ENCODE data around the gene LMTK2. TPM values are rescaled to one million over a fixed set of nuclear protein-coding genes. Genes with fewer than 3 reads are reported as not detected.

LMTK2 gene
- total and polyA plus RNA-seq, 2 experiments from 2014 or later, result 6.1 to 30.8 TPM

GRCh38 chr7:98125759-98126158 lies 19.1 kb downstream of the LMTK2 start:
- TF ChIP-seq JUNB (IDR thresholded peaks at IDR 0.05; ENCODE audit: unreplicated experiment) (no peak), POLR2AphosphoS5 (IDR thresholded peaks at IDR 0.05; ENCODE audit: low read depth) (no peak), CTCF (conservative IDR thresholded peaks at IDR 0.05; ENCODE audit: low read depth in 2 of 2) (no peak), ZNF462 (CRISPR knock-in tag; IDR thresholded peaks at IDR 0.05) (no peak), EZH2phosphoT487 (IDR thresholded peaks at IDR 0.05; ENCODE audit: unreplicated experiment) (no peak), CREB1 (CRISPR knock-in tag; IDR thresholded peaks at IDR 0.05; ENCODE audit: low read depth) (no peak), ZNF114 (CRISPR knock-in tag; IDR thresholded peaks at IDR 0.05) (no peak), EZH2 (IDR thresholded peaks at IDR 0.05; ENCODE audit: low read depth, unreplicated experiment) (no peak), NANOG (IDR thresholded peaks at IDR 0.05; ENCODE audit: borderline replicate concordance) (no peak), STAT1 (IDR thresholded peaks at IDR 0.05; ENCODE audit: unreplicated experiment) (no peak), ZNF331 (CRISPR knock-in tag; IDR thresholded peaks at IDR 0.05; ENCODE audit: low read depth) (no peak)
- TF ChIP-seq, protein P1, sequence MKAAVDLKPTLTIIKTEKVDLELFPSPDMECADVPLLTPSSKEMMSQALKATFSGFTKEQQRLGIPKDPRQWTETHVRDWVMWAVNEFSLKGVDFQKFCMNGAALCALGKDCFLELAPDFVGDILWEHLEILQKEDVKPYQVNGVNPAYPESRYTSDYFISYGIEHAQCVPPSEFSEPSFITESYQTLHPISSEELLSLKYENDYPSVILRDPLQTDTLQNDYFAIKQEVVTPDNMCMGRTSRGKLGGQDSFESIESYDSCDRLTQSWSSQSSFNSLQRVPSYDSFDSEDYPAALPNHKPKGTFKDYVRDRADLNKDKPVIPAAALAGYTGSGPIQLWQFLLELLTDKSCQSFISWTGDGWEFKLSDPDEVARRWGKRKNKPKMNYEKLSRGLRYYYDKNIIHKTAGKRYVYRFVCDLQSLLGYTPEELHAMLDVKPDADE (IDR thresholded peaks at IDR 0.05), result no peak
- TF ChIP-seq, protein P2, sequence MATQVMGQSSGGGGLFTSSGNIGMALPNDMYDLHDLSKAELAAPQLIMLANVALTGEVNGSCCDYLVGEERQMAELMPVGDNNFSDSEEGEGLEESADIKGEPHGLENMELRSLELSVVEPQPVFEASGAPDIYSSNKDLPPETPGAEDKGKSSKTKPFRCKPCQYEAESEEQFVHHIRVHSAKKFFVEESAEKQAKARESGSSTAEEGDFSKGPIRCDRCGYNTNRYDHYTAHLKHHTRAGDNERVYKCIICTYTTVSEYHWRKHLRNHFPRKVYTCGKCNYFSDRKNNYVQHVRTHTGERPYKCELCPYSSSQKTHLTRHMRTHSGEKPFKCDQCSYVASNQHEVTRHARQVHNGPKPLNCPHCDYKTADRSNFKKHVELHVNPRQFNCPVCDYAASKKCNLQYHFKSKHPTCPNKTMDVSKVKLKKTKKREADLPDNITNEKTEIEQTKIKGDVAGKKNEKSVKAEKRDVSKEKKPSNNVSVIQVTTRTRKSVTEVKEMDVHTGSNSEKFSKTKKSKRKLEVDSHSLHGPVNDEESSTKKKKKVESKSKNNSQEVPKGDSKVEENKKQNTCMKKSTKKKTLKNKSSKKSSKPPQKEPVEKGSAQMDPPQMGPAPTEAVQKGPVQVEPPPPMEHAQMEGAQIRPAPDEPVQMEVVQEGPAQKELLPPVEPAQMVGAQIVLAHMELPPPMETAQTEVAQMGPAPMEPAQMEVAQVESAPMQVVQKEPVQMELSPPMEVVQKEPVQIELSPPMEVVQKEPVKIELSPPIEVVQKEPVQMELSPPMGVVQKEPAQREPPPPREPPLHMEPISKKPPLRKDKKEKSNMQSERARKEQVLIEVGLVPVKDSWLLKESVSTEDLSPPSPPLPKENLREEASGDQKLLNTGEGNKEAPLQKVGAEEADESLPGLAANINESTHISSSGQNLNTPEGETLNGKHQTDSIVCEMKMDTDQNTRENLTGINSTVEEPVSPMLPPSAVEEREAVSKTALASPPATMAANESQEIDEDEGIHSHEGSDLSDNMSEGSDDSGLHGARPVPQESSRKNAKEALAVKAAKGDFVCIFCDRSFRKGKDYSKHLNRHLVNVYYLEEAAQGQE (IDR thresholded peaks at IDR 0.05; ENCODE audit: unreplicated experiment), result no peak
- H3K4me3 Mint-ChIP-seq, result no peak overlapping the region
- Histone ChIP-seq H3K9me2 (ENCODE audit: insufficient read depth) (no peaks in the 10 kb centered on the region), H3K4me3 (no peak overlapping the region), H4K20me1 (replicated peaks; ENCODE audit: insufficient read depth) (peaks cover 25% of the 10 kb centered on the region; the same call in 1 of the 2 replicates), H3K79me2 (replicated peaks; ENCODE audit: insufficient read depth) (peaks cover 99% of the 10 kb centered on the region), H3K4me2 (no peak overlapping the region), H3K27ac (ENCODE audit: low read depth) (no peak overlapping the region), H3F3A (replicated peaks; ENCODE audit: low read depth) (no peaks in the 10 kb centered on the region), H3K36me3 (ENCODE audit: insufficient read depth) (no peaks in the 10 kb centered on the region), H3K27me3 (ENCODE audit: insufficient read depth) (no peaks in the 10 kb centered on the region), H2AFZ (no peak overlapping the region), H3K4me1 (ENCODE audit: insufficient read depth) (no peaks in the 10 kb centered on the region)
- DNase-seq (ENCODE audit: low spot score) (no peak), ATAC-seq (no peak)
- no peaks in the 10 kb centered on the region for H3K27me3 Mint-ChIP-seq (ENCODE audit: insufficient read depth, low read depth, poor library complexity)
- no peak overlapping the region for H3K27ac Mint-ChIP-seq
- H3K9me3 Mint-ChIP-seq, result no peaks in the 10 kb centered on the region
- H3K36me3 Mint-ChIP-seq (ENCODE audit: low read depth), result no peaks in the 10 kb centered on the region; the same call in 2 of the 3 replicates
- H3K4me1 Mint-ChIP-seq, result no peaks in the 10 kb centered on the region; the same call in 1 of the 3 replicates
